Activated CD8-positive, alpha-beta T cell treated with anti-CD3 and anti-CD28 coated beads, Interleukin-2, amount 10 ng/mL, durations not matched to agents 7 days and 5 days (primary cell): ENCODE results near the gene SENP5. TPM values are rescaled to one million over a fixed set of nuclear protein-coding genes. Genes with fewer than 3 reads are reported as not detected.

Experiments
- ATAC-seq: fragments of 150-1000 bp; cut with Tn5 transposase; one replicate; pipeline ENCODE4 v1.10.0; 2021; ENCODE audit warnings: moderate library complexity
- CTCF ChIA-PET: fragments of 350-600 bp; sonication (Branson Sonifier 250); formaldehyde crosslinking; loops from one replicate; lab custom pipeline; 2021; ENCODE audit warnings: antibody characterized with exemption; lab: Charles Lee
- POLR2A ChIA-PET: fragments of 350-600 bp; sonication (Branson Sonifier 250); formaldehyde crosslinking; loops from one replicate; lab custom pipeline; 2021; ENCODE audit warnings: antibody characterized with exemption; lab: Charles Lee
- DNase-seq: peaks from one replicate; pipeline ENCODE4 v3.0.0-alpha.2; 2020
- H3K27ac Mint-ChIP-seq: one replicate; pipeline ENCODE4 v1.8.0; 2021; ENCODE audit warnings: mild to moderate bottlenecking, mixed read lengths
- H3K27me3 Mint-ChIP-seq: one replicate; pipeline ENCODE4 v1.8.0; 2021; ENCODE audit warnings: low read depth, mixed read lengths
- H3K36me3 Mint-ChIP-seq: one replicate; pipeline ENCODE4 v1.8.0; 2021; ENCODE audit warnings: low read depth, mixed read lengths
- H3K4me1 Mint-ChIP-seq: one replicate; pipeline ENCODE4 v1.8.0; 2021; ENCODE audit warnings: low read depth, mixed read lengths
- H3K4me3 Mint-ChIP-seq: one replicate; pipeline ENCODE4 v1.8.0; 2021; ENCODE audit warnings: mild to moderate bottlenecking, mixed read lengths
- H3K9me3 Mint-ChIP-seq: one replicate; pipeline ENCODE4 v1.8.0; 2022; ENCODE audit warnings: mixed read lengths; ENCODE audit not compliant: insufficient read depth
- total RNA-seq, 2 experiments: library from RNA; stranded (reverse); gene quantifications; one replicate each; pipeline ENCODE4 v1.2.3, GENCODE V29; 2021

The SENP5 gene
- total RNA-seq, 2 experiments from 2014 or later: 32.2 to 37.0 TPM

- DNase-seq (no peak), ATAC-seq (no peak)
- H3K4me3 Mint-ChIP-seq: no peak overlapping the region
- H3K4me1 Mint-ChIP-seq: peaks cover 3% of the 10 kb centered on the region
- H3K27me3 Mint-ChIP-seq: no peaks in the 10 kb centered on the region
- POLR2A ChIA-PET: no interaction called here
- H3K36me3 Mint-ChIP-seq: peaks cover 16% of the 10 kb centered on the region
- H3K27ac Mint-ChIP-seq: no peak overlapping the region
- CTCF ChIA-PET: interaction anchor here (0.9 kb wide), 1 partner anchor 80 kb away, joined by 3 read pairs; no protein-coding TSS in a partner anchor
- no peaks in the 10 kb centered on the region for H3K9me3 Mint-ChIP-seq
Observed at GRCh38 chr3:196889844-196890708, 22.4 kb downstream of the SENP5 start.

DNA sequence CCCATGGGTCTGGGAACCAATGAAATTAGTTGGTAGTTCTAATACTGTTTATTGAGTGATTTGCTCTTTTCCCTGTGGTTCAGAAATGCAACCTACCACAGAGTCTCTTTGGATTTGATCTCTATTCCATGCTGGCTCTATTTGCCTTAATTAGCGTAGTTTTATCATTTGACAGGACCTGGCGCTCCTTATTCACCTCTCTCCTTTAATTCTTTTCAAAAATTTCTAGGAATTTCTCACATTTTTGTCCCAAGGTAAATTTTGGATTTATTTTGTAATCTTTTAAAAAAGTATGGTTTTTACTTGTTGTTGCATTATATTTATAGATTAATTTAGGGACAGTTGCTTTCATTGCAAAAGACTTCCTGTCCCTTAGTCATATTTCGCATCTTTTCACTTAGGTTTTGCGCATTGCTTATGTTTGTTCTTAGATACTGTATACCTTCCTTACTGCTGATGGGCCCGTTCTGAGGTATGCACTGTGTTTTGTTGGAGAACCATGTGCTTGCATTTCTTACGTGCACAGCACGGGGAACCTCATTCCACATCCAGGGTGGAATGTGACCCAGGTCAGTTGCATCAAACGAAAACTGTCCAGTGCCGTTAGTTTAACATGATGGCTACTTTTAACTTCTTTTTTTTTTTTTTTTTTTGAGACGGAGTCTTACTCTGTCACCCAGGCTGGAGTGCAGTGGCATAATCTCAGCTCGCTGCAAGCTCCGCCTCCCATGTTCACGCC is 27.0 kb downstream of the SENP5 start:
- Mint-ChIP-seq H3K9me3 (no peaks in the 10 kb centered on the region), H3K27me3 (no peaks in the 10 kb centered on the region), H3K36me3 (peaks cover 8% of the 10 kb centered on the region), H3K4me1 (peaks cover 3% of the 10 kb centered on the region), H3K4me3 (no peak overlapping the region), H3K27ac (no peak overlapping the region)
- DNase-seq: no peak
- no peak for ATAC-seq
- ChIA-PET POLR2A (interaction anchor here (0.5 kb wide), 1 partner anchor 55 kb away, joined by 3 read pairs; no protein-coding TSS in a partner anchor), CTCF (no interaction called here)

DNA sequence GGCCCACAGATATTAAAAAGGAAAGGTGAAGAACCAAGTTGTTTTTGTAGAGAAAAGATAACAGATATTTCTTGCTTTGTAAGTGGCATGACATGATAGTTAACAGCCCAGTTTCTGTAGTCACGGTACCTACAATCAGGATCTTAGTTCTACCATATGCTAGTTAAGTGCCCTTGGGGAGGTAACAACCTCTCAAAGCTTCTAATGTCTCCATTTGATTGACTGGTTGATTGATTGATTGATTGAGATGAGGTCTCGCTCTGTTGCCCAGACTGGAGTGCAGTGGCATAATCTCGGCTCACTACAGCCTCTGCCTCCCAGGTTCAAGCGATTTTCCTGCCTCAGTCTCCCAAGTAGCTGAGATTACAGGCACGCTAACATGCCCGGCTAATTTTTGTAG is 28.5 kb downstream of the SENP5 start:
- Mint-ChIP-seq H3K4me3 (no peak overlapping the region), H3K27me3 (no peaks in the 10 kb centered on the region), H3K27ac (no peak overlapping the region), H3K36me3 (peaks cover 17% of the 10 kb centered on the region), H3K9me3 (no peaks in the 10 kb centered on the region), H3K4me1 (peaks cover under 1% of the 10 kb centered on the region)
- ATAC-seq (no peak), DNase-seq (no peak)
- CTCF ChIA-PET: no interaction called here
- POLR2A ChIA-PET: no interaction called here

DNA sequence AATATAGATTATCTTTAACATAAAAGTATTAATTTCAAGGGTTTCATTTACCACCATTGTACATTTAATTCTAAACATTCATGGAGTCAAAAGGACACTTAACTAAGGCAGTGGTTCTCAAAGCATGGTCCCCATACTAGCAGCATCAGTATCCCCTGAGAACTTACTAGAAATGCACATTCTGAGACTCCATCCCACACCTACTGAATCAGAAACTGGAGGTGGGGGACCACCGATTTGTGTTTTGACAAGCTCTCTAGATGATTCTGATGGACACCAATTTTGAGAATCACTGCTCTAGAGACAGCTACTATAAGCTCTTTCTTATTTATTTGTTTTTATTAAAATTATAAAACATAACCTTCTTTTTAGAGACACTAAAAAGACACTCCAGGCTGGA is 34.0 kb downstream of the SENP5 start:
- peaks cover 39% of the 10 kb centered on the region for H3K36me3 Mint-ChIP-seq
- H3K27ac Mint-ChIP-seq: no peak overlapping the region
- ChIA-PET POLR2A (no interaction called here), CTCF (no interaction called here)
- no peaks in the 10 kb centered on the region for H3K4me1 Mint-ChIP-seq
- DNase-seq (no peak), ATAC-seq (no peak)
- no peak overlapping the region for H3K4me3 Mint-ChIP-seq
- H3K9me3 Mint-ChIP-seq: no peaks in the 10 kb centered on the region
- H3K27me3 Mint-ChIP-seq: no peaks in the 10 kb centered on the region

GRCh38 chr3:196902296-196902695 is 34.6 kb downstream of the SENP5 start:
- DNase-seq (no peak), ATAC-seq (no peak)
- no peaks in the 10 kb centered on the region for H3K9me3 Mint-ChIP-seq
- no peak overlapping the region for H3K4me3 Mint-ChIP-seq
- no peaks in the 10 kb centered on the region for H3K4me1 Mint-ChIP-seq
- ChIA-PET CTCF (no interaction called here), POLR2A (no interaction called here)
- H3K36me3 Mint-ChIP-seq: peaks cover 39% of the 10 kb centered on the region
- no peaks in the 10 kb centered on the region for H3K27me3 Mint-ChIP-seq
- no peak overlapping the region for H3K27ac Mint-ChIP-seq

GRCh38 chr3:196903740-196904139 is 36.0 kb downstream of the SENP5 start:
- H3K27ac Mint-ChIP-seq: no peak overlapping the region

GRCh38 chr3:196914866-196915265 is 47.1 kb downstream of the SENP5 start:
- Mint-ChIP-seq H3K4me3 (no peak overlapping the region), H3K4me1 (no peaks in the 10 kb centered on the region), H3K36me3 (peaks cover 40% of the 10 kb centered on the region), H3K9me3 (no peaks in the 10 kb centered on the region), H3K27ac (no peak overlapping the region), H3K27me3 (no peaks in the 10 kb centered on the region)
- ChIA-PET POLR2A (no interaction called here), CTCF (interaction anchor here (0.9 kb wide), 1 partner anchor 28 kb away, joined by 3 read pairs; the partner anchor contains the start of gene NCBP2)
- DNase-seq (no peak), ATAC-seq (no peak)

More at GRCh38 chr3:196903740-196904139, 36.0 kb downstream of the SENP5 start:
- DNase-seq (no peak), ATAC-seq (no peak)
- H3K4me1 Mint-ChIP-seq: no peaks in the 10 kb centered on the region
- ChIA-PET POLR2A (no interaction called here), CTCF (no interaction called here)
- no peak overlapping the region for H3K4me3 Mint-ChIP-seq
- no peaks in the 10 kb centered on the region for H3K27me3 Mint-ChIP-seq
- H3K9me3 Mint-ChIP-seq: no peaks in the 10 kb centered on the region
- peaks cover 45% of the 10 kb centered on the region for H3K36me3 Mint-ChIP-seq

GRCh38 chr3:196915375-196915774 is 47.7 kb downstream of the SENP5 start:
- no peak overlapping the region for H3K27ac Mint-ChIP-seq
- no peak for ATAC-seq
- H3K36me3 Mint-ChIP-seq: peaks cover 37% of the 10 kb centered on the region
- H3K4me3 Mint-ChIP-seq: no peak overlapping the region
- no peaks in the 10 kb centered on the region for H3K9me3 Mint-ChIP-seq
- no peaks in the 10 kb centered on the region for H3K4me1 Mint-ChIP-seq
- DNase-seq: no peak
- no peaks in the 10 kb centered on the region for H3K27me3 Mint-ChIP-seq
- CTCF ChIA-PET: no interaction called here
- POLR2A ChIA-PET: no interaction called here

DNA sequence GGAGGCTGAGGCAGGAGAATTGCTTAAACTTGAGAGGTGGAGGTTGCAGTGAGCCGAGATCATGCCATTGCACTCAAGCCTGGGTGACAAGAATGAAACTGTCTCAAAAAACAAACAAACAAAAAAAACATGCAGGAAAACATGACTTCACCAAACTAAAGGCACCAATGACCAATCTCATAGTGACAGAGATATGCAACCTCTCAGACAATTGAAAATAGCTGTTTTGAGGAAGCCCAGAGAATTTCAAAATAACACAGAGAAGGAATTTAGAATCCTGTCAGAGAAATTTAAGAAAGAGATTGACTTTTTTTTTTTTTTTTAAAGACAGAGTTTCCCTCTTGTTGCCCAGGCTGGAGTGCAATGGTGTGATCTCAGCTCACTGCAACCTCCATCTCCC is 48.5 kb downstream of the SENP5 start:
- POLR2A ChIA-PET: interaction anchor here (0.6 kb wide), 1 partner anchor 14 kb away, joined by 3 read pairs; no protein-coding TSS in a partner anchor
- CTCF ChIA-PET: no interaction called here
- Mint-ChIP-seq H3K27me3 (no peaks in the 10 kb centered on the region), H3K9me3 (no peaks in the 10 kb centered on the region), H3K27ac (no peak overlapping the region), H3K36me3 (peaks cover 36% of the 10 kb centered on the region), H3K4me1 (no peaks in the 10 kb centered on the region), H3K4me3 (no peak overlapping the region)
- DNase-seq: no peak
- ATAC-seq: no peak

DNA sequence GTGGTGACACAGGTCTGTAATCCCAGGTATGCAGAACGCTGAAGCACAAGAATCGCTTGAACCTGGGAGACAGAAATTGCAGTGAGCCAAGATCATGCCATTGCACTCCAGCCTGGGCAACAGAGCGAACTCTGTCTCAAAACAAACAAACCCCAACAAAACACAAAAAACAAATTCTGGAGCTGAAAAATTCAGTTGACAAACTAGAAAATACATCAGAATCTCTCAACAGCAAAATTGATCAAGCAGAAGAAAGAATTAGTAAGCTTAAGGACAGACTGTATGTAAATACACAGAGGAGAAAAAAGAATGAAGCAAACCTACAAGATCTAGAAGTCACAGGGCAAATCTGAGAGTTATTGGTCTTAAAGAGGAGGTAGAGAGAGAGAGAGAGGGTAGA is 49.3 kb downstream of the SENP5 start:
- no peak overlapping the region for H3K27ac Mint-ChIP-seq
- no peak for DNase-seq
- peaks cover 32% of the 10 kb centered on the region for H3K36me3 Mint-ChIP-seq
- H3K27me3 Mint-ChIP-seq: no peaks in the 10 kb centered on the region
- ATAC-seq: no peak
- POLR2A ChIA-PET: no interaction called here
- no peaks in the 10 kb centered on the region for H3K4me1 Mint-ChIP-seq
- no peaks in the 10 kb centered on the region for H3K9me3 Mint-ChIP-seq
- CTCF ChIA-PET: interaction anchor here (1.5 kb wide), 1 partner anchor 25 kb away, joined by 4 read pairs; the partner anchor contains the start of gene NCBP2
- H3K4me3 Mint-ChIP-seq: no peak overlapping the region

- no peak for ATAC-seq
- H3K4me3 Mint-ChIP-seq: no peak overlapping the region
- DNase-seq: no peak
- no peaks in the 10 kb centered on the region for H3K4me1 Mint-ChIP-seq
- H3K27me3 Mint-ChIP-seq: no peaks in the 10 kb centered on the region
- H3K9me3 Mint-ChIP-seq: no peaks in the 10 kb centered on the region
- peaks cover 34% of the 10 kb centered on the region for H3K36me3 Mint-ChIP-seq
- ChIA-PET POLR2A (interaction anchor here (0.7 kb wide), 1 partner anchor 44 kb away, joined by 3 read pairs; no protein-coding TSS in a partner anchor), CTCF (no interaction called here)
- H3K27ac Mint-ChIP-seq: no peak overlapping the region
Observed at GRCh38 chr3:196918968-196919367, 51.2 kb downstream of the SENP5 start.

GRCh38 chr3:196920733-196921132 is 53.0 kb downstream of the SENP5 start:
- H3K9me3 Mint-ChIP-seq: no peaks in the 10 kb centered on the region
- H3K27me3 Mint-ChIP-seq: no peaks in the 10 kb centered on the region
- H3K4me1 Mint-ChIP-seq: no peaks in the 10 kb centered on the region
- ATAC-seq: no peak
- no peak overlapping the region for H3K27ac Mint-ChIP-seq
- H3K36me3 Mint-ChIP-seq: peaks cover 20% of the 10 kb centered on the region
- POLR2A ChIA-PET: no interaction called here
- no peak for DNase-seq
- CTCF ChIA-PET: no interaction called here
- H3K4me3 Mint-ChIP-seq: no peak overlapping the region
